Suprapubic skin (tissue), 4 donors: ENCODE data around the gene LINC01488. TPM values are rescaled to one million over a fixed set of nuclear protein-coding genes. Genes with fewer than 3 reads are reported as not detected.

Experiments used
- DNase-seq, 2 donors: peaks; one replicate each; pipeline ENCODE4 v3.0.0-alpha.2; 2019; ENCODE audit warnings: low spot score in 2 of 2
- H3K27ac ChIP-seq: fragments of 200-600 bp; sonication (generic); one replicate; pipeline ENCODE4 v1.5.1; 2019
- H3K27me3 ChIP-seq: fragments of 200-600 bp; sonication (generic); one replicate; pipeline ENCODE4 v1.5.1; 2019
- H3K36me3 ChIP-seq: fragments of 200-600 bp; sonication (generic); one replicate; pipeline ENCODE4 v1.5.1; 2019
- H3K4me1 ChIP-seq: fragments of 200-600 bp; sonication (generic); one replicate; pipeline ENCODE4 v1.5.1; 2019
- H3K4me3 ChIP-seq: fragments of 200-600 bp; sonication (generic); one replicate; pipeline ENCODE4 v1.5.1; 2019; ENCODE audit warnings: mild to moderate bottlenecking
- H3K9me3 ChIP-seq: fragments of 200-600 bp; sonication (generic); one replicate; pipeline ENCODE4 v1.5.1; 2019
- EP300 ChIP-seq: sonication (generic); formaldehyde crosslinking; IDR thresholded peaks from one replicate; pipeline ENCODE4 v1.6.1; 2017; ENCODE audit warnings: antibody characterized with exemption
- POLR2A ChIP-seq, 2 donors: fragments of 450-650 bp; IDR thresholded peaks; one replicate each; pipeline ENCODE4 v1.6.1; 2017; ENCODE audit warnings: antibody characterized with exemption in 2 of 2, mild to moderate bottlenecking in 2 of 2, moderate library complexity in 2 of 2
- POLR2AphosphoS5 ChIP-seq, 3 donors: sonication (generic); formaldehyde crosslinking; IDR thresholded peaks; one replicate each; pipeline ENCODE4 v1.6.1; 2017; ENCODE audit warnings: antibody characterized with exemption in 3 of 3
- WGBS: methylation state at CpG from one replicate; pipeline ENCODE4 v1.1.5; 2018; 5-methylcytosine and 5-hydroxymethylcytosine counted together
- total RNA-seq, 4 donors: library from RNA; depleted of rRNA; stranded (reverse); fragments of >200 nt; gene quantifications; one replicate each; pipeline ENCODE4 v1.1.0, GENCODE V29; 2016
- TF ChIP-seq, protein P1 (sequence below), 2 donors: fragments of 200-600 bp in 1 of 2; fragments of 450-650 bp in 1 of 2; sonication (generic) in 1 of 2; IDR thresholded peaks; one replicate each; pipeline ENCODE4 v1.5.1; 2016 to 2019; ENCODE audit warnings: antibody characterized with exemption in 2 of 2, mild to moderate bottlenecking in 1 of 2, moderate library complexity in 1 of 2

LINC01488 gene
- total RNA-seq, 4 donors from 2014 or later: not detected

DNA sequence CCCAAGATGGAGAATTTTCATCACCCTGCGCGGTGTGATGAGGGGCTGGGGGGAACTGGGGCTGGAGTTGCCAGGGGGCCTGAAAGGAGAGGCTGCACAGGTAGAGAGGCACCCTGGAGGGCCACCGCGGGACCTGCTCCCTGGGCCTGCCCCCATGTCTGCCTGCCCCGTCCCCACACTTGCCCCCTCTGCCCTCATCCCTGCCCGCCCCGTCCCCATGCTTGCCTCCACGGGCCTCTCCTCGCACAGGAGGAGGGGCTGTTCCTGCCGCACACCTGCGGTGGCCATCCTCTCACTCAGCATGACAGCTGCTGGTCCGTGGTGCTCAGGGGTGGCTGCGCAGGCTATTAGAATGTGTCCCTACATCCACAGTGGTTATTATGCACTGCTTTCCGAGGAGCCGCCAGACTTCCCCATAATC, 43.5 kb downstream of the LINC01488 start:
- H3K36me3 ChIP-seq: no peaks in the 10 kb centered on the region
- WGBS: 71% methylated on average over 15 of the region's 15 CpGs
- no peak overlapping the region for H3K27ac ChIP-seq
- peak; percentile 56 to 57 for DNase-seq
- TF ChIP-seq, protein P1, sequence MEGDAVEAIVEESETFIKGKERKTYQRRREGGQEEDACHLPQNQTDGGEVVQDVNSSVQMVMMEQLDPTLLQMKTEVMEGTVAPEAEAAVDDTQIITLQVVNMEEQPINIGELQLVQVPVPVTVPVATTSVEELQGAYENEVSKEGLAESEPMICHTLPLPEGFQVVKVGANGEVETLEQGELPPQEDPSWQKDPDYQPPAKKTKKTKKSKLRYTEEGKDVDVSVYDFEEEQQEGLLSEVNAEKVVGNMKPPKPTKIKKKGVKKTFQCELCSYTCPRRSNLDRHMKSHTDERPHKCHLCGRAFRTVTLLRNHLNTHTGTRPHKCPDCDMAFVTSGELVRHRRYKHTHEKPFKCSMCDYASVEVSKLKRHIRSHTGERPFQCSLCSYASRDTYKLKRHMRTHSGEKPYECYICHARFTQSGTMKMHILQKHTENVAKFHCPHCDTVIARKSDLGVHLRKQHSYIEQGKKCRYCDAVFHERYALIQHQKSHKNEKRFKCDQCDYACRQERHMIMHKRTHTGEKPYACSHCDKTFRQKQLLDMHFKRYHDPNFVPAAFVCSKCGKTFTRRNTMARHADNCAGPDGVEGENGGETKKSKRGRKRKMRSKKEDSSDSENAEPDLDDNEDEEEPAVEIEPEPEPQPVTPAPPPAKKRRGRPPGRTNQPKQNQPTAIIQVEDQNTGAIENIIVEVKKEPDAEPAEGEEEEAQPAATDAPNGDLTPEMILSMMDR (IDR thresholded peaks at IDR 0.05): no peak
- TF ChIP-seq EP300: no peak
- no peak for TF ChIP-seq POLR2A (IDR thresholded peaks at IDR 0.05)
- H3K9me3 ChIP-seq: no peaks in the 10 kb centered on the region
- H3K4me3 ChIP-seq: no peak overlapping the region
- H3K27me3 ChIP-seq: no peaks in the 10 kb centered on the region
- peaks cover 18% of the 10 kb centered on the region for H3K4me1 ChIP-seq

- Histone ChIP-seq H3K36me3 (no peaks in the 10 kb centered on the region), H3K27me3 (no peaks in the 10 kb centered on the region), H3K4me3 (no peak overlapping the region), H3K27ac (no peak overlapping the region), H3K4me1 (peaks cover 18% of the 10 kb centered on the region), H3K9me3 (no peaks in the 10 kb centered on the region)
- 78% methylated on average over 16 of the region's 19 CpGs for WGBS
- DNase-seq: peak; percentile 26 to 47
- TF ChIP-seq EP300: no peak
These were observed 44.3 kb downstream of the LINC01488 start for GRCh38 chr11:69525516-69526452.

GRCh38 chr11:69526453-69526810, 45.0 kb downstream of the LINC01488 start:
- Histone ChIP-seq H3K36me3 (no peaks in the 10 kb centered on the region), H3K9me3 (no peaks in the 10 kb centered on the region), H3K4me3 (no peak overlapping the region), H3K27ac (no peak overlapping the region), H3K27me3 (no peaks in the 10 kb centered on the region), H3K4me1 (peaks cover 18% of the 10 kb centered on the region)
- 87% methylated on average over 12 of the region's 12 CpGs for WGBS
- DNase-seq: peak in 1 of 2 donors; percentile 31
- TF ChIP-seq POLR2AphosphoS5 (IDR thresholded peaks at IDR 0.05) (no peak), EP300 (no peak), POLR2A (IDR thresholded peaks at IDR 0.05) (no peak)
- TF ChIP-seq, protein P1 (IDR thresholded peaks at IDR 0.05): no peak

DNA sequence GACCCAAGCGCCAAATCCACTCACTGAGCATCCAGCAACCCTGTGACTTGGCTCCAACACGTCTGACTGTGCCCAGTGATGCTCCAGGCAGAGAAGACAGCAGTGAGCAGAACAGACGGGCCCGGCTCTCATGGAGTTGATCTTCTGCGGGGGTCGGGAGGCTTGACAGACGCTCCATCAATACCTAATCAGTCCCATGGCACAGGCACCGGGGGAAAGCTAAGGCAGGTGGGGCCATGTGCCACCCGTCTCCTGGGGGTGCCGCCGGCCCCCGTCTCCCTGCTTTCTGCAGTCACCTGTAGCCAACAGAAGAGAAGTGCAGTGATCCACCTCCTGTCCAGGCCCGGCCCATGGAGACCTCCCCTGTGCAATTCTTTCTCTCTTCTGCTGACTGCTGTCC, 47.5 kb downstream of the LINC01488 start:
- H3K9me3 ChIP-seq: no peaks in the 10 kb centered on the region
- no peaks in the 10 kb centered on the region for H3K36me3 ChIP-seq
- H3K4me1 ChIP-seq: peaks cover 16% of the 10 kb centered on the region
- 86% methylated on average over 6 of the region's 13 CpGs for WGBS
- peak; percentile 54 to 64 for DNase-seq
- no peaks in the 10 kb centered on the region for H3K27me3 ChIP-seq
- TF ChIP-seq, protein P1 (IDR thresholded peaks at IDR 0.05): no peak
- TF ChIP-seq POLR2AphosphoS5 (IDR thresholded peaks at IDR 0.05): no peak
- no peak for TF ChIP-seq EP300
- no peak for TF ChIP-seq POLR2A (IDR thresholded peaks at IDR 0.05)
- H3K4me3 ChIP-seq: no peak overlapping the region
- H3K27ac ChIP-seq: no peak overlapping the region

DNA sequence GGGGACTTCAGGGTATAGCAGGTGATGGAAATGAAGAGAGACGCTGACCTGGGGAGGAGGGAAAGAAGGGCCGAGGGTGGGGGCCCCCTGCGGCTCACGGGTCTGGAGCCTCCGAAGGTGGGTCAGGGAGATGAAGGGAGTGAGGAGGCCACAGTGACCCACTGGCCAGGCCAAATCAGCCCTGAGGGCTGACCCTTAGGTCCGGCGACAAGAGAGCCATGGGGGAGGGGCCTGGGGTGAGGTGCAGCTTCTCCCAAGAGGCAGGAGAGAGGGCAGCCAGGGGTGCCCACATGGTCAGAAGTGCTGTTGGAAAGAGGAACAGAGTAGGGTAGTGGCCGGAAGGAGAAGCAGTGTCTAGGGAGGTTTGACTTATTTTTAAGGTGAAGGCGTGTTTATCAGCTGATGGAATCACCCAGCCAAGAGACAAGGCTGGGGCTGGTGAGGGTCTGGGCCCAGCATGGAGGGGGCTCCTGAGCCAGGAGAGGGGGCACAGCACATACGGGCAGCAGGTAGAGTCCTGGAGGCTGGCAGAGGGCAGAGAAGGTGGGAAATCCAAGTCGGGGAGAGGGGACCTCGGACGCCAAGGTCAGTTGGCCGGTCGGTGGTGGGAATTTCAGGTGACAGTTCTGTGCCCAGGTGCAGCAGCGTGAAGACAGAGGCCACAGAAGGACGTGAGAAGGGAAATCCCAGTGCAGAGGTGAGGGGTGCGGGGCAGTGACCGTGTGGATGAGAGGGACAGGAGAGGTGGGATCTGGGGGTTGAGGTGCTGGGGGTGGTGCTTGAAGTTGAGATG, 49.0 kb downstream of the LINC01488 start:
- peaks cover 2% of the 10 kb centered on the region for H3K4me1 ChIP-seq
- 86% methylated on average over 19 of the region's 19 CpGs for WGBS
- no peak overlapping the region for H3K4me3 ChIP-seq
- peak; percentile 53 to 73 for DNase-seq
- no peak overlapping the region for H3K27ac ChIP-seq
- no peaks in the 10 kb centered on the region for H3K27me3 ChIP-seq
- H3K36me3 ChIP-seq: no peaks in the 10 kb centered on the region
- H3K9me3 ChIP-seq: no peaks in the 10 kb centered on the region
- TF ChIP-seq POLR2A (IDR thresholded peaks at IDR 0.05): no peak
- TF ChIP-seq POLR2AphosphoS5 (IDR thresholded peaks at IDR 0.05): no peak
- TF ChIP-seq EP300: no peak
- TF ChIP-seq, protein P1 (IDR thresholded peaks at IDR 0.05): no peak
